Endothelial cell of umbilical vein (primary cell): ENCODE data around the gene MAGEB6B. TPM values are rescaled to one million over a fixed set of nuclear protein-coding genes. Genes with fewer than 3 reads are reported as not detected.

Source experiments
- BruUV-seq: library from RNA; stranded (reverse); fragments of 400-500 nt; replicated peaks from 2 replicates; lab custom pipeline; 2021; lab: Mats Ljungman, UMichigan
- CTCF ChIA-PET: fragments of 300-600, 350-600 bp; sonication (Branson Sonifier 250); formaldehyde crosslinking; loops from one replicate; lab custom pipeline; 2021; ENCODE audit warnings: antibody characterized with exemption, inconsistent platforms; lab: Charles Lee
- POLR2A ChIA-PET: fragments of 300-600, 350-600 bp; sonication (Branson Sonifier 250); formaldehyde crosslinking; loops from one replicate; lab custom pipeline; 2021; ENCODE audit warnings: antibody characterized with exemption, inconsistent platforms; lab: Charles Lee
- DNase-seq: peaks from one replicate; pipeline ENCODE4 v3.0.0-alpha.2; 2011; ENCODE audit warnings: low read depth, low spot score
- FAIRE-seq: peaks from 2 replicates; lab custom pipeline; 2011; peaks lifted over from hg19 to GRCh38; lab: Jason Lieb, UNC
- H2AFZ ChIP-seq: 2 replicates; pipeline ENCODE4 v1.6.0; 2012; ENCODE audit warnings: low read depth, low read length, control low read depth, inconsistent platforms
- H3K27ac ChIP-seq: 2 replicates; pipeline ENCODE4 v1.5.1; 2011; ENCODE audit warnings: low read depth, mild to moderate bottlenecking, control low read depth, low read length, moderate library complexity; ENCODE audit not compliant: insufficient read depth
- H3K27me3 ChIP-seq, 2 experiments: 2 replicates each; pipeline versions ENCODE4 v1.6.0 to v1.6.1; 2011; ENCODE audit warnings: low read length in 2 of 2, mixed read lengths in 1 of 2; ENCODE audit not compliant: control insufficient read depth in 2 of 2, insufficient read depth in 2 of 2
- H3K36me3 ChIP-seq, 2 experiments: 2 replicates in 1 of 2; 3 replicates in 1 of 2; pipeline ENCODE4 v1.5.1; 2011; ENCODE audit warnings: low read length in 2 of 2, mild to moderate bottlenecking in 1 of 2, moderate library complexity in 1 of 2; ENCODE audit not compliant: control insufficient read depth in 2 of 2, insufficient read depth in 2 of 2; ENCODE audit errors: extremely low read depth in 1 of 2
- H3K4me1 ChIP-seq: 3 replicates; pipeline ENCODE4 v1.5.1; 2011; ENCODE audit warnings: mild to moderate bottlenecking, low read length; ENCODE audit not compliant: control insufficient read depth, insufficient read depth; ENCODE audit errors: extremely low read depth
- H3K4me2 ChIP-seq: 2 replicates; pipeline ENCODE4 v1.6.1; 2011; ENCODE audit warnings: low read length, control low read depth, mixed read lengths; ENCODE audit not compliant: insufficient read depth
- H3K4me3 ChIP-seq, 3 experiments: fragments of 200-600 bp in 1 of 3; sonication (generic), shearing (Covaris generic) in 1 of 3; replicated peaks in 1 of 3; 2 replicates each; pipeline ENCODE4 v1.5.1; 2011 to 2016; ENCODE audit warnings: control low read depth in 3 of 3, low read length in 3 of 3, mild to moderate bottlenecking in 2 of 3, inconsistent platforms in 1 of 3, low read depth in 1 of 3, moderate library complexity in 1 of 3; ENCODE audit not compliant: insufficient read depth in 1 of 3
- H3K79me2 ChIP-seq: 2 replicates; pipeline ENCODE4 v1.6.0; 2012; ENCODE audit warnings: low read length, inconsistent platforms; ENCODE audit not compliant: control insufficient read depth, insufficient read depth
- H3K9ac ChIP-seq: replicated peaks from 2 replicates; pipeline ENCODE3; 2011; ENCODE audit warnings: low read length, control low read depth; ENCODE audit not compliant: insufficient read depth; ENCODE audit errors: extremely low read depth
- H3K9me1 ChIP-seq: replicated peaks from 3 replicates; pipeline ENCODE4 v1.6.0; 2011; ENCODE audit warnings: mild to moderate bottlenecking, low read length; ENCODE audit not compliant: control insufficient read depth, insufficient read depth; ENCODE audit errors: extremely low read depth
- H3K9me3 ChIP-seq: replicated peaks from 2 replicates; pipeline ENCODE4 v1.5.1; 2012; ENCODE audit warnings: low read length, inconsistent platforms; ENCODE audit not compliant: control insufficient read depth, insufficient read depth
- H4K20me1 ChIP-seq: replicated peaks from 2 replicates; pipeline ENCODE3; 2011; ENCODE audit warnings: mild to moderate bottlenecking, low read length; ENCODE audit not compliant: control insufficient read depth, insufficient read depth; ENCODE audit errors: extremely low read depth
- FOS ChIP-seq: IDR thresholded peaks from 2 replicates; pipeline ENCODE4 v1.6.1; 2011; ENCODE audit warnings: mild to moderate bottlenecking, low read length, moderate library complexity, borderline replicate concordance; ENCODE audit not compliant: insufficient read depth
- GATA2 ChIP-seq: IDR thresholded peaks from 2 replicates; pipeline ENCODE4 v1.7.0; 2011; ENCODE audit warnings: low read depth, mild to moderate bottlenecking, moderate library complexity, mixed read lengths, low read length; ENCODE audit not compliant: insufficient read length, insufficient read depth
- JUN ChIP-seq: IDR thresholded peaks from 2 replicates; pipeline ENCODE4 v1.6.1; 2011; ENCODE audit warnings: borderline replicate concordance, low read depth; ENCODE audit not compliant: insufficient read length, insufficient read depth
- MYC ChIP-seq: IDR thresholded peaks from one replicate; pipeline ENCODE4 v1.6.1; 2011; ENCODE audit warnings: mild to moderate bottlenecking, low read depth, low read length
- POLR2A ChIP-seq: IDR thresholded peaks from 2 replicates; pipeline ENCODE4 v1.6.1; 2012; ENCODE audit warnings: low read depth, mild to moderate bottlenecking, control low read depth, low read length
- POLR2AphosphoS5 ChIP-seq: IDR thresholded peaks from 2 replicates; pipeline ENCODE4 v1.6.1; 2012; ENCODE audit warnings: low read depth, mild to moderate bottlenecking, control low read depth, low read length, moderate library complexity; ENCODE audit not compliant: insufficient read depth
- dilution Hi-C: fragments of 300-500 bp; cut with MboI; formaldehyde crosslinking; loops from one replicate; pipeline ENCODE4 v1.15.0; 2019; ENCODE audit warnings: low sequenced_read_pairs; ENCODE audit not compliant: extremely low pct_ligation_motif_present
- intact Hi-C: fragments of 100-400 bp; cut with micrococcal nuclease; formaldehyde crosslinking; loops from one replicate; pipeline ENCODE4 v1.10.0; 2022
- polyA plus RNA-seq, 4 experiments: library from polyadenylated mRNA; depleted of rRNA in 3 of 4; stranded (reverse) in 3 of 4; unstranded in 1 of 4; fragments of >200 nt; gene quantifications; 2 replicates each; pipeline versions ENCODE4 v1.2.1 to v1.2.3, GENCODE V29; 2011 to 2012; ENCODE audit warnings: missing spikeins in 1 of 4
- total RNA-seq: library from RNA; stranded (reverse); gene quantifications from 2 replicates; pipeline ENCODE4 v1.2.3, GENCODE V29; 2021
- TF ChIP-seq, protein P1 (sequence below): IDR thresholded peaks from 2 replicates; pipeline ENCODE4 v1.6.1; 2011; ENCODE audit not compliant: insufficient read depth, insufficient read length
- TF ChIP-seq, protein P2 (sequence below), 2 donors: IDR thresholded peaks; 1 replicate in 1 of 2; 2 replicates in 1 of 2; pipeline ENCODE4 v1.5.1; 2011; ENCODE audit warnings: low read length in 2 of 2, mild to moderate bottlenecking in 2 of 2, moderate library complexity in 2 of 2, control low read depth in 1 of 2, inconsistent platforms in 1 of 2, low read depth in 1 of 2; ENCODE audit not compliant: insufficient read depth in 1 of 2; ENCODE audit errors: extremely low read depth in 1 of 2

MAGEB6B gene
- total and polyA plus RNA-seq, 2 donors (not counting 3 experiments of a cell fraction or from before 2014, with no cell fraction given), result not detected

DNA sequence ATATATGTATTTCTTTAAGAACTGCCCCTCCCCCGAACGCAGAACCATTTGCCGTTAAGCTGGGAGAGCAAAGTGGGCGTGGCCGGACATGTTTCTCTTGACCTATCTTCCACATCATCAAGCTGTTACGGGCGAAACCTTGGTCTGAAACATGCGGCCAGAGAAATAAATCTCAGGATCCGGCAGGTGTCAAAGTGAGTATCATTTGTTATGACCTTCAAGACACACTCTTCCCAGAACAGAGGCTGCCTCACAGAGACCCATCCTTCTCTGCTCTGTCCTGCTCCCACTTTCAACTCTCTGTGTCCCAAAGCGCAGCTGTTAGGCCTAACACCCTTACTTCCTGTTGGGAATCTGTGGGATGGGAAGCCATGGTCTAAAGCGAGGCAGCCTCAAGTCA lies 22.1 kb upstream of the MAGEB6B start, which contains the start of gene MAGEB18:
MAGEB18 (plus strand) TSS at position 70 of the 400 bp plus-strand sequence. CDS start 643 bp downstream, outside the sequence.
- Histone ChIP-seq H3K36me3 (no peaks in the 10 kb centered on the region), H3K4me1 (no peaks in the 10 kb centered on the region), H3K4me2 (no peak within 1 kb of the TSS), H3K27me3 (no peaks in the 10 kb centered on the region), H3K9ac (no peak within 1 kb of the TSS), H3K27ac (no peak within 1 kb of the TSS), H3K9me3 (no peaks in the 10 kb centered on the region), H4K20me1 (no peaks in the 10 kb centered on the region), H2AFZ (no peak within 1 kb of the TSS), H3K9me1 (no peaks in the 10 kb centered on the region), H3K79me2 (no peaks in the 10 kb centered on the region), H3K4me3 (no peak within 1 kb of the TSS)
- BruUV-seq, result no TSS peak
- DNase-seq (no peak), FAIRE-seq (no peak)
- TF ChIP-seq POLR2A, result no peak
- TF ChIP-seq FOS, result no peak
- no peak for TF ChIP-seq MYC
- TF ChIP-seq, protein P1, sequence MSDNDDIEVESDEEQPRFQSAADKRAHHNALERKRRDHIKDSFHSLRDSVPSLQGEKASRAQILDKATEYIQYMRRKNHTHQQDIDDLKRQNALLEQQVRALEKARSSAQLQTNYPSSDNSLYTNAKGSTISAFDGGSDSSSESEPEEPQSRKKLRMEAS, result no peak
- intact Hi-C loops, result no loop called here
- dilution Hi-C loops, result no loop called here
- ChIA-PET CTCF (no interaction called here), POLR2A (no interaction called here)

DNA sequence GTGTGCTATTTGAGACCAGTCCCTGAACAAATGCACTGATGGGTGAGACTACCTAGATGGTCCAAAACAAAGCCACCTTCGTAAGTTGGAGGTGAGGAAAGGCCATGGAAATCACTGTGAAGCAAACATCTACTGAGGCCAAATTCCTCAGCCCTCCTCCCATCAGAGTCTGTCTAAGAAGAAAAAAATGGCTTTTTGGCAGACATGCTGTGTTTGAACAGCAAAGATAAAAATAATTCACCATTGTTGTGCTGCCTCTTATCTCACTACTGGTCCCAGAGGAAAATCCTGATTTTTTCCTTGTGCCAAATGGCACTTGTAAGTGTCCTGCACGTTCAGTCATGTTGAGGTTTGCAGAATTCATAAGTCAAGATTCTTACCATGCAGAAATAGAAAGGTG lies 14.4 kb upstream of the MAGEB6B start:
- intact Hi-C loops, result loop anchor here (5.0 kb wide), 1 partner anchor 289 kb away; no protein-coding TSS in a partner anchor
- Histone ChIP-seq H3K4me1 (no peaks in the 10 kb centered on the region), H3K4me2 (no peak overlapping the region), H3K9me1 (no peaks in the 10 kb centered on the region), H3K36me3 (no peaks in the 10 kb centered on the region), H3K27me3 (no peaks in the 10 kb centered on the region), H4K20me1 (no peaks in the 10 kb centered on the region), H3K27ac (no peak overlapping the region), H3K79me2 (no peaks in the 10 kb centered on the region), H3K9ac (no peak overlapping the region), H2AFZ (no peak overlapping the region), H3K4me3 (no peak overlapping the region), H3K9me3 (no peaks in the 10 kb centered on the region)
- TF ChIP-seq MYC, result no peak
- no peak for TF ChIP-seq POLR2AphosphoS5
- no peak for TF ChIP-seq FOS
- TF ChIP-seq JUN, result no peak
- TF ChIP-seq, protein P1, result no peak
- TF ChIP-seq, protein P2, sequence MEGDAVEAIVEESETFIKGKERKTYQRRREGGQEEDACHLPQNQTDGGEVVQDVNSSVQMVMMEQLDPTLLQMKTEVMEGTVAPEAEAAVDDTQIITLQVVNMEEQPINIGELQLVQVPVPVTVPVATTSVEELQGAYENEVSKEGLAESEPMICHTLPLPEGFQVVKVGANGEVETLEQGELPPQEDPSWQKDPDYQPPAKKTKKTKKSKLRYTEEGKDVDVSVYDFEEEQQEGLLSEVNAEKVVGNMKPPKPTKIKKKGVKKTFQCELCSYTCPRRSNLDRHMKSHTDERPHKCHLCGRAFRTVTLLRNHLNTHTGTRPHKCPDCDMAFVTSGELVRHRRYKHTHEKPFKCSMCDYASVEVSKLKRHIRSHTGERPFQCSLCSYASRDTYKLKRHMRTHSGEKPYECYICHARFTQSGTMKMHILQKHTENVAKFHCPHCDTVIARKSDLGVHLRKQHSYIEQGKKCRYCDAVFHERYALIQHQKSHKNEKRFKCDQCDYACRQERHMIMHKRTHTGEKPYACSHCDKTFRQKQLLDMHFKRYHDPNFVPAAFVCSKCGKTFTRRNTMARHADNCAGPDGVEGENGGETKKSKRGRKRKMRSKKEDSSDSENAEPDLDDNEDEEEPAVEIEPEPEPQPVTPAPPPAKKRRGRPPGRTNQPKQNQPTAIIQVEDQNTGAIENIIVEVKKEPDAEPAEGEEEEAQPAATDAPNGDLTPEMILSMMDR (IDR thresholded peaks at IDR 0.05; ENCODE audit: extremely low read depth in 1 of 2, insufficient read depth in 1 of 2, low read depth in 1 of 2, low read length in 2 of 2), result no peak
- TF ChIP-seq GATA2, result no peak
- no peak for TF ChIP-seq POLR2A
- ChIA-PET POLR2A (no interaction called here), CTCF (no interaction called here)
- dilution Hi-C loops, result no loop called here
- DNase-seq, result peak; percentile 41
- FAIRE-seq, result peak; percentile 31
- no TSS peak for BruUV-seq
